ENCODE data around the gene OR4K17. TPM values are rescaled to one million over a fixed set of nuclear protein-coding genes. Genes with fewer than 3 reads are reported as not detected.

OR4K17 gene
- not detected in 5 replicates for total RNA-seq (2022; extraction: Qiagen RNA extraction; ENCODE audit: low read depth)

GRCh38 chr14:20110438-20110837, at the start of gene OR4K17:
Gene OR4K17 (plus strand): TSS chr14:20110739. CDS start chr14:20117500, 6,761 bp downstream.

GRCh38 chr14:20138520-20138919, 28.0 kb downstream of the OR4K17 start, which contains the start of gene OR4N5:
Gene OR4N5 (plus strand): TSS chr14:20138820. CDS start chr14:20143736, 4,916 bp downstream.

Other genes starting within 250 kb of the OR4K17 start
- not detected in 5 replicates for gene OR4K2, start 235.6 kb upstream of the OR4K17 start, total RNA-seq (2022; extraction: Qiagen RNA extraction; ENCODE audit: low read depth)
- not detected in 5 replicates for gene OR4K5, start 190.1 kb upstream of the OR4K17 start, total RNA-seq (2022; extraction: Qiagen RNA extraction; ENCODE audit: low read depth)
- not detected in 5 replicates for gene OR4K1, start 179.8 kb upstream of the OR4K17 start, total RNA-seq (2022; extraction: Qiagen RNA extraction; ENCODE audit: low read depth)
- gene OR4K15, start 135.1 kb upstream of the OR4K17 start, total RNA-seq (2022; extraction: Qiagen RNA extraction; ENCODE audit: low read depth): not detected in 5 replicates
- gene OR4Q2, start 108.6 kb upstream of the OR4K17 start, total RNA-seq (2022; extraction: Qiagen RNA extraction; ENCODE audit: low read depth): not detected in 5 replicates
- gene OR4K14, start 91.4 kb upstream of the OR4K17 start, total RNA-seq (2022; extraction: Qiagen RNA extraction; ENCODE audit: low read depth): not detected in 5 replicates
- not detected in 5 replicates for gene OR4K13, start 74.7 kb upstream of the OR4K17 start, total RNA-seq (2022; extraction: Qiagen RNA extraction; ENCODE audit: low read depth)
- gene OR4L1, start 50.7 kb upstream of the OR4K17 start, total RNA-seq (2022; extraction: Qiagen RNA extraction; ENCODE audit: low read depth): not detected in 5 replicates
- not detected in 5 replicates for gene OR4N5, start 28.1 kb downstream of the OR4K17 start, total RNA-seq (2022; extraction: Qiagen RNA extraction; ENCODE audit: low read depth)
- not detected in 5 replicates for gene OR11G2, start 80.2 kb downstream of the OR4K17 start, total RNA-seq (2022; extraction: Qiagen RNA extraction; ENCODE audit: low read depth)
- not detected in 5 replicates for gene OR11H6, start 113.0 kb downstream of the OR4K17 start, total RNA-seq (2022; extraction: Qiagen RNA extraction; ENCODE audit: low read depth)
- not detected in 5 replicates for gene OR11H7, start 118.2 kb downstream of the OR4K17 start, total RNA-seq (2022; extraction: Qiagen RNA extraction; ENCODE audit: low read depth)
- not detected in 5 replicates for gene OR11H4, start 128.5 kb downstream of the OR4K17 start, total RNA-seq (2022; extraction: Qiagen RNA extraction; ENCODE audit: low read depth)
- gene TTC5, start 195.2 kb downstream of the OR4K17 start, total RNA-seq (2022; extraction: Qiagen RNA extraction; ENCODE audit: low read depth): 18.3 to 25.0 TPM (median 20.4 TPM) in 5 replicates
- 38.7 to 52.9 TPM (median 41.0 TPM) in 5 replicates for gene CCNB1IP1, start 222.5 kb downstream of the OR4K17 start, total RNA-seq (2022; extraction: Qiagen RNA extraction; ENCODE audit: low read depth)
- gene PARP2, start 232.9 kb downstream of the OR4K17 start, total RNA-seq (2022; extraction: Qiagen RNA extraction; ENCODE audit: low read depth): 19.5 to 25.9 TPM (median 22.4 TPM) in 5 replicates

All from A549 treated with RU486 at 1 μM for 4 hours (cell line).